BLaER1 (cell line): ENCODE results near the gene TRAPPC2.
A peak's percentile ranks its signal among the peaks of the same experiment; 100 is the strongest.
"Not testable (repeated sequence)": the region's sequence is repeated elsewhere in the genome, so short reads cannot be mapped to it uniquely, and the experiment has no call there.

Experiments used
- H3K27ac ChIP-seq: shearing (Covaris generic); formaldehyde crosslinking; 2 replicates; pipeline ENCODE4 v1.8.1; 2022
- H3K27me3 ChIP-seq: shearing (Covaris generic); formaldehyde crosslinking; 2 replicates; pipeline ENCODE4 v1.8.1; 2022
- H3K36me3 ChIP-seq: shearing (Covaris generic); formaldehyde crosslinking; 2 replicates; pipeline ENCODE4 v1.8.1; 2022
- H3K4me1 ChIP-seq: shearing (Covaris generic); formaldehyde crosslinking; 2 replicates; pipeline ENCODE4 v1.8.1; 2022
- H3K4me2 ChIP-seq: shearing (Covaris generic); formaldehyde crosslinking; 2 replicates; pipeline ENCODE4 v1.8.1; 2022
- H3K4me3 ChIP-seq: shearing (Covaris generic); formaldehyde crosslinking; 2 replicates; pipeline ENCODE4 v1.8.1; 2022
- H3K9ac ChIP-seq: shearing (Covaris generic); formaldehyde crosslinking; 2 replicates; pipeline ENCODE4 v1.8.1; 2022
- H3K9me3 ChIP-seq: shearing (Covaris generic); formaldehyde crosslinking; 2 replicates; pipeline ENCODE4 v1.8.1; 2022
- H4K20me1 ChIP-seq: shearing (Covaris generic); formaldehyde crosslinking; 2 replicates; pipeline ENCODE4 v1.8.1; 2022
- Cebpa-rat ChIP-seq: shearing (Covaris generic); IDR thresholded peaks from 2 replicates; pipeline ENCODE4 v1.8.1; 2022

Gene TRAPPC2

DNA sequence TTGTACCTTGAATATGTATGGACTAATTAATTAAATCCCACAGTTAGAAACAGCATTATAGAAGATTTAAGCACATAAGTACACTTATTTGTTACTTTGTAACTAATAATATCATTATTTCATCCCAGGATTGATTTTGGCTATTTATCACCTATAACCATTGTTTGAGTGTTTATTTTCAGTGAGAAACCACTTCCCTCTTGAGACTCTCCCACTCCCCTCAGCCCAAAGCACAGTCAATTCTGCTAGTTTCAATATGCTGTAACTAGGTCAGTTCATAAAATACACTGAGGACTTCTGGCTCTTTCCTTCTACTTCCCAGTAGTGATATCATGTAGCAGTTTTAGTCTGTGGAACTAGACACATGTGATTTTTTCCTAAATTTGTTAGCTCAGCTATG is 16.4 kb upstream of the TRAPPC2 start:
- Histone ChIP-seq H3K36me3 (peaks cover 65% of the 10 kb centered on the region), H3K27me3 (peaks cover 11% of the 10 kb centered on the region; the same call in 1 of the 2 replicates), H4K20me1 (peaks cover 24% of the 10 kb centered on the region), H3K4me2 (peak overlapping the region; percentile 72), H3K27ac (peak overlapping the region; percentile 70; the same call in 1 of the 2 replicates), H3K4me3 (no peak overlapping the region), H3K4me1 (peaks cover 70% of the 10 kb centered on the region), H3K9me3 (no peaks in the 10 kb centered on the region), H3K9ac (no peak overlapping the region)
- no peak for TF ChIP-seq Cebpa-rat

DNA sequence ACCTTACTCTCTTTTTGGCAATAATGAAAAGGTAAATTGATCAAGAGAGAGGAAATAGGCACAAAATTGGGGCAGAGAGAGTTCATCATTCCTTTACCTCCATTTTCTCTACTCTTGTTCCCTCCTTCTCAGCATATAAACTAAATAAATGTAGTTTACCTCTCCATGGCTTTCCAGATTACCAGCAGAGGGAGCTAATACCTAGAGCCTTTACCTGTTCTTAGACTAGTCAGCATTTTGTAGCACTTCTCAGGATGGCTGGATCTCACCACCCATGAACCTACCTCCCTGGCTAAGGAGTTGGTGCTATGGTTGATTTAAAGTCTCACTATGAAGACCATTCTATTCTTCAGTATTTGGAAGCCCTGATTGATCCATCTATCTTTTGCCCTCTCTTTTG is 15.8 kb upstream of the TRAPPC2 start:
- Histone ChIP-seq H3K9ac (no peak overlapping the region), H4K20me1 (peaks cover 24% of the 10 kb centered on the region), H3K9me3 (no peaks in the 10 kb centered on the region), H3K4me2 (peak overlapping the region; percentile 72), H3K4me3 (no peak overlapping the region), H3K27ac (no peak overlapping the region), H3K36me3 (peaks cover 65% of the 10 kb centered on the region), H3K4me1 (peaks cover 65% of the 10 kb centered on the region), H3K27me3 (peaks cover 11% of the 10 kb centered on the region; the same call in 1 of the 2 replicates)
- TF ChIP-seq Cebpa-rat = no peak

DNA sequence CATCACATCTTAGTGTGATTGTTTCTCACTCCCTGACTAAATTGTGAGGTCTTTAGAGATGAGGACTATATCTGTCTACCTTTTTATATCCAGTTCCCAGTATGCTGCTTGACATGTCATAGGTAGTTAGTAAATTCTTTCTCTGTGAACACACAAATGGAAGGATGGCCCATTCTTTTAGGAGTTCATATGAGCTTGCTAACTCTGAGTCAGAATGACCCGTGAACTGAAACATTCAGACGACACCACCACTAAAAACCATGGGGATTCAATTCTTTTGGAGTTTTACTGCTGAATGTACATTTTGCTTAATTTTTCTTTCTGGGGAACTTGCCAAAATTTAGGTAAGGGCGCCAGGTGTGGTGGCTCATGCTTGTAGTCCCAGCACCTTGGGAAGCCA is 14.1 kb upstream of the TRAPPC2 start:
- Histone ChIP-seq H3K27ac (no peak overlapping the region), H3K4me2 (no peak overlapping the region), H3K27me3 (peaks cover 11% of the 10 kb centered on the region; the same call in 1 of the 2 replicates), H4K20me1 (peaks cover 24% of the 10 kb centered on the region), H3K4me3 (no peak overlapping the region), H3K9ac (no peak overlapping the region), H3K9me3 (no peaks in the 10 kb centered on the region), H3K36me3 (peaks cover 66% of the 10 kb centered on the region), H3K4me1 (peaks cover 49% of the 10 kb centered on the region)
- TF ChIP-seq Cebpa-rat = no peak

DNA sequence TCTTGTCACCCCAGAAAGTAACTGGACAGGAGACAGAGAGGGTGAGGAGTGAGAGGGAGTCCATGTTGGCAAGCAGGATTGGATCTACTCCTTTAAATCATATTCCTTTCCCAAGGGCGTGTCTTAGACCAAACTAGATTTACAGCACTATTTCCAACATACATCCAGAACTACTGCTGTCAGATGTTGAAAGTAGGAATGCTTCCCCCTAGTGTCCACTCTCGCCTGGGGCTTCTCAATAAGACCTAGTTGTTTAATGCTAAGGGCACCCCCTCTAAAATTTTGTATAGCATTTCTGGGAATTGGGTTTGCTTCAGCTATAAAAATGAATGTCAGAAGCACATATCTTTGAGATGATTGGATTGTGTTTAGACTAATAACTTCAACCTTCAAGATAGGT is 13.4 kb upstream of the TRAPPC2 start:
- H3K9me3 ChIP-seq = no peaks in the 10 kb centered on the region
- TF ChIP-seq Cebpa-rat = no peak
- peaks cover 66% of the 10 kb centered on the region for H3K36me3 ChIP-seq
- no peak overlapping the region for H3K4me3 ChIP-seq
- no peak overlapping the region for H3K4me2 ChIP-seq
- peaks cover 11% of the 10 kb centered on the region; the same call in 1 of the 2 replicates for H3K27me3 ChIP-seq
- no peak overlapping the region for H3K9ac ChIP-seq
- peaks cover 48% of the 10 kb centered on the region for H3K4me1 ChIP-seq
- H3K27ac ChIP-seq = 0 out of 2 replicates have a peak overlapping the region, but pooled peaks have one; percentile 22
- H4K20me1 ChIP-seq = peaks cover 24% of the 10 kb centered on the region

DNA sequence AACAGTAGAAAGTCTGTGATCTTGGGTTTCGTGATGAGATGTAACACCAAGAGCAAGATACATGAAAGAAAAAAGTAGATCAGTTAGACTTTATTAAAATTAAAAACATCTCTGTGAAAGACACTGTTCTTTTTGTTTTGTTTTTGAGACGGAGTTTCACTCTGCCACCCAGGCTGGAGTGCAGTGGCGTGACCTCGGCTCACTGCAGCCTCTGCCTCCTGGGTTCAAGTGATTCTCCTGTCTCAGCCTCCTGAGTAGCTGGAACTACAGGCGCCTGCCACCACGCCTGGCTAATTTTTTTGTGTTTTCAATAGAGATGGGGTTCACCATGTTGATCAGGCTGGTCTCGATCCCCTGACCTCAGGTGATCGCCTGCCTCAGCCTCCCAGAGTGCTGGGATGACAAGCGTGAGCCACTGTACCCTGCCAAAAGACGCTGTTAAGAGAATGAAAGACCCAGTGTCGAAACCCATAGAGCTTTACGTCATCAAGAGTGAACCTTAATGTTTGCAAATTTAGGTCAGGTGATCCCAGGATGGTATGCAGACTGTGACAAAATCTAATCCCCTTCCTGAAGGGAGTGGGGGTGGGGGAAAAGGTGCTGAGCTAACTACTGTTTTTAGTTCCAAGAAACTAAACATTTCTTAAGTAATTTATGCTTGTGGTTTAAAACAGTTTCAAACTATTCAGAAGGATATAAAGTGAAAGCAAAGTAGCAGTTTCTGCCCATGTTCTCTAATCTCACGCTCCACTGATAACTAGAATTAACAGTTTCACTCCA is 8.2 kb upstream of the TRAPPC2 start:
- Histone ChIP-seq H3K27me3 (peaks cover 13% of the 10 kb centered on the region; the same call in 1 of the 2 replicates), H3K27ac (peak overlapping the region; percentile 55), H3K36me3 (peaks cover 54% of the 10 kb centered on the region), H3K4me3 (peak overlapping the region; percentile 36; the same call in 1 of the 2 replicates), H3K9me3 (no peaks in the 10 kb centered on the region; the same call in 1 of the 2 replicates), H3K4me2 (peak overlapping the region; percentile 74), H3K9ac (peak overlapping the region; percentile 53; the same call in 1 of the 2 replicates), H4K20me1 (peaks cover 22% of the 10 kb centered on the region), H3K4me1 (peaks cover 61% of the 10 kb centered on the region)
- TF ChIP-seq Cebpa-rat = no peak

DNA sequence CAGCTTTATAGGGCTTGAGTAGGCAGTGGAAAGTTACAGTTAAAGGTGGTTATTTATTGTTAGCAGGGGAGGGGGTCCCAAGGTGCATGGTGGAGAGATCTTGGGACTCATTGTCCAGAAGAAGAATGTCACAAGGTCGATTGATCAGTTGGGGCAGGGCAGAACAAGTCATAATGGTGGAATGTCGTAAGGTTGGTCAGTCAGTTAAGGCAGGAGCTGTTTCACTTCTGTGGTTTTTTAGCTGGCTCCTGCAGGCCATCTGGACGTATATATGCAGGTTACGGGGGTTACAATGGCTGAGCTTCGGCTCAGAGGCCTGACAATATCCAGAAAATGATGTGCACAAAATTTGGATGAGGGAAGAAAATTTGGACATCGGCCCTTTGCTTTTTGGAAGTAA is 7.3 kb upstream of the TRAPPC2 start:
- Histone ChIP-seq H3K4me2 (peak overlapping the region; percentile 74), H3K27ac (peak overlapping the region; percentile 47), H3K9ac (peak overlapping the region; percentile 58), H3K4me3 (no peak overlapping the region), H3K27me3 (peaks cover 8% of the 10 kb centered on the region; the same call in 1 of the 2 replicates), H3K4me1 (peaks cover 53% of the 10 kb centered on the region), H3K9me3 (no peaks in the 10 kb centered on the region; the same call in 1 of the 2 replicates), H3K36me3 (peaks cover 45% of the 10 kb centered on the region), H4K20me1 (peaks cover 13% of the 10 kb centered on the region)
- no peak for TF ChIP-seq Cebpa-rat

DNA sequence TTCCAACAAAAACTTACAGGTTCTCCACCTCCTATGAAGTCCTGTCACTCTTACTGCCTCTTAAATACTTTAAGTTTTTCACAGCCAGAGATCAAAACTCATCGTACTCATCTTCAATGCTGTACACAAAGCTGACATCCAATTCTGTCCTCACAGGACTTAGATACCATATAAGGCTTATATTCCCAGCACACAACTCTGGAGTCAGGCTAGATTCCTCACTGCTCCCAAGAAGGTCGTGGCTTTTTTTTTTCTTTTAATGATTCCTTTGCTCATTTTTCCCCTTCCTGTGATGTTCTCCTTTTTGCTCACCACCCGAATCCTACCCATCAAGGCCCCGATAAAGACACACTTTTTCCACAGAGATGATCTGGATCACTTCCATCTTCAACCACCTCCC is 914 bp downstream of the TRAPPC2 start:
- H3K4me1 ChIP-seq = peaks cover 31% of the 10 kb centered on the region
- peaks cover 11% of the 10 kb centered on the region; the same call in 1 of the 2 replicates for H3K9me3 ChIP-seq
- peaks cover 5% of the 10 kb centered on the region; the same call in 1 of the 2 replicates for H4K20me1 ChIP-seq
- peak overlapping the region; percentile 93 for H3K9ac ChIP-seq
- peak overlapping the region; percentile 91 for H3K4me2 ChIP-seq
- no peak for TF ChIP-seq Cebpa-rat
- H3K36me3 ChIP-seq = 0 out of 2 replicates have a peak, but pooled peaks cover 4% of the 10 kb centered on the region
- peak overlapping the region; percentile 83 for H3K4me3 ChIP-seq
- peak overlapping the region; percentile 96 for H3K27ac ChIP-seq
- peaks cover 9% of the 10 kb centered on the region; the same call in 1 of the 2 replicates for H3K27me3 ChIP-seq

DNA sequence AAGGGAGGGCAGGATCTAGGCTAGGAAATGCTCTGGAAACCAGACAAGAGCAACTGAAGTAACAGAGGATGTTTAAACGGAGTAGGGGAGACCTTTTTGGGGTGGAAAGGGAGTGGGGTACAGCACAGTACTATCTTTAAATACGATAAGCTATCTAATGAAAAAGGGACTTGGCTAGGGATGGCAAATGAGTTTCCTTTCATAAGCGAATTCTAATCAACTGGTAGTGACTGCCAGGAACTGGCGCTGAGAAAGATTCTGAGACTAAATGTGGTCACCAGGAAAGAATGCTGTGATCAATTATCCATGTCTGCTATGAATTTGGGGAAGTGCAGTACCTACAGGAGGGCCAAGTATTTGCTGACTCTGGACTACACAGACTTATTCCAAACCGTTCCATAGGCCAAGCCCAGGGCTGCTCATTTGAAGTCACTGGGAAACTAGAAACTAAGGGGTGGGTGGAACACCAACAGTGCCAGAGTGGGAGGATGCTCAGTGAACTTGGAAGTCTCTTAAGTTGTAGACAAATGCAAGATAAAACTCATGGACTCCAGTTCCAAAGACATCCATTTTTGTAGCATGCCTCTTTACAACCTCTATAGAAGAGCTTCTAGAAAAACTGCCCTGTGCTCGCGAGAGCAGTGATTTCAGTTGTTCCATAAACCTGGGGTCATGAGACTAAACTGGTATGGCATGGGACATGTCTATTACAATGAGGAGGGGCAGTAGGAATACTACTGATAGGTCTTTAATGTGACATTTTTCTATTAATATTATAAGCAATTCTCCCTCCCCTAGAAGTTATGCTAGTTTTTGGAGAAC is 2.0 kb downstream of the TRAPPC2 start:
- Histone ChIP-seq H3K9ac (peak overlapping the region; percentile 93), H3K4me1 (peaks cover 25% of the 10 kb centered on the region), H3K36me3 (0 out of 2 replicates have a peak, but pooled peaks cover 7% of the 10 kb centered on the region), H3K9me3 (peaks cover 19% of the 10 kb centered on the region; the same call in 1 of the 2 replicates), H3K4me2 (peak overlapping the region; percentile 91), H3K27ac (peak overlapping the region; percentile 96), H3K27me3 (peaks cover 9% of the 10 kb centered on the region; the same call in 1 of the 2 replicates), H3K4me3 (peak overlapping the region; percentile 83), H4K20me1 (no peaks in the 10 kb centered on the region)
- TF ChIP-seq Cebpa-rat = no peak

DNA sequence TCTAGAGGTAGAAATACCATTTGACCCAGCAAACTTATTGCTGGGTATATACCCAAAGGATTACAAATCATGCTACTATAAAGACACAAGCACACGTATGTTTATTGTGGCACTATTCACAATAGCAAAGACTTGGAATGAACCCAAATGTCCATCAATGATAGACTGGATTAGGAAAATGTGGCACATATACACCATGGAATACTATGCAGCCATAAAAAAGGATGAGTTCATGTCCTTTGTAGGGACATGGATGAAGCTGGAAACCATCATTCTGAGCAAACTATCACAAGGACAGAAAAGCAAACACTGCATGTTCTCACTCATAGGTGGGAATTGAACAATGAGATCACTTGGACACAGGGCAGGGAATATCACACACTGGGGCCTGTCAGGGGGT is 3.9 kb downstream of the TRAPPC2 start:
- not testable (repeated sequence) for H3K27ac ChIP-seq, H3K4me3 ChIP-seq, H4K20me1 ChIP-seq, H3K4me2 ChIP-seq, H3K36me3 ChIP-seq, H3K27me3 ChIP-seq, H3K9ac ChIP-seq
- peaks cover 25% of the 10 kb centered on the region for H3K4me1 ChIP-seq
- peaks cover 30% of the 10 kb centered on the region for H3K9me3 ChIP-seq

DNA sequence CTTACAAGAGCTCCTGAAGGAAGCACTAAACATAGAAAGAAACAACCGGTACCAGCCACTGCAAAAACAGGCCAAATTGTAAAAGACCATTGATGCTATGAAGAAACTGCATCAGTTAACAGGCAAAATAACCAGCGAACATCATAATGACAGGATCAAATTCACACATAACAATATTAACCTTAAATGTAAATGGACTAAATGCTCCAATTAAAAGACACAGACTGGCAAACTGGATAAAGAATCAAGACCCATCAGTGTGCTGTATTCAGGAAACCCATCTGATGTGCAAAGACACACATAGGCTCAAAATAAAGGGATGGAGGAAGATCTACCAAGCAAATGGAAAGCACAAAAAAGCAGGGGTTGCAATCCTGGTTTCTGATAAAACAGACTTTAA is 7.8 kb downstream of the TRAPPC2 start:
- peaks cover 41% of the 10 kb centered on the region for H4K20me1 ChIP-seq

DNA sequence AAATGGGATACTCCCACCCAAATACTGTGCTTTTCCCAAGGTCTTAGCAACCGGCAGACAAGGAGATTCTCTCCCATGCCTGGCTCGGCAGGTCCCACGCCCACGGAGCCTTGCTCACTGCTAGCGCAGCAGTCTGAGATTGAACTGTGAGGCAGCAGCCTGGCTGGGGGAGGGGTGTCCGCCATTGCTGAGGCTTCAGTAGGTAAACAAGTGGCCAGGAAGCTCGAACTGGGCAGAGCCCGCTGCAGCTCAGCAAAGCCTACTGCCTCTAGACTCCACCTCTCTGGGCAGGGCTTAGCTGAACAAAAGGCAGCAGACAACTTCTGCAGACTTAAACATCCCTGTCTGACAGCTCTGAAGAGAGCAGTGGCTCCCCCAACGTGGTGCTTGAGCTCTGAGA is 9.5 kb downstream of the TRAPPC2 start:
- not testable (repeated sequence) for H3K27ac ChIP-seq, H3K9ac ChIP-seq, H3K27me3 ChIP-seq, H3K4me3 ChIP-seq, H3K4me2 ChIP-seq
- Histone ChIP-seq H4K20me1 (peaks cover 58% of the 10 kb centered on the region), H3K36me3 (peaks cover 48% of the 10 kb centered on the region), H3K4me1 (peaks cover 12% of the 10 kb centered on the region), H3K9me3 (peaks cover 47% of the 10 kb centered on the region)

More for the DNA sequence above, 7.8 kb downstream of the TRAPPC2 start:
- Histone ChIP-seq H3K9me3 (peaks cover 52% of the 10 kb centered on the region), H3K4me1 (peaks cover 12% of the 10 kb centered on the region), H3K36me3 (peaks cover 32% of the 10 kb centered on the region)
- not testable (repeated sequence) for H3K9ac ChIP-seq, H3K4me3 ChIP-seq, H3K27me3 ChIP-seq, H3K4me2 ChIP-seq, H3K27ac ChIP-seq
